OCI-LY1 (cell line): ENCODE data around the gene DMPK.

Source experiments
- H2AFZ ChIP-seq: fragments of 200-600 bp; sonication (generic), shearing (Covaris generic); 2 replicates; pipeline ENCODE4 v1.6.0; 2014; ENCODE audit warnings: antibody characterized with exemption, mild to moderate bottlenecking, low read length
- H3F3A ChIP-seq: fragments of 200-600 bp; sonication (generic), shearing (Covaris generic); 2 replicates; pipeline ENCODE4 v1.6.0; 2014; ENCODE audit warnings: mild to moderate bottlenecking, antibody characterized with exemption, low read length, moderate library complexity; ENCODE audit not compliant: insufficient read depth
- H3K27ac ChIP-seq: fragments of 200-600 bp; sonication (generic); 2 replicates; pipeline ENCODE4 v1.5.1; 2014; ENCODE audit warnings: low read length, mixed run types, mild to moderate bottlenecking, low read depth; ENCODE audit not compliant: poor library complexity, severe bottlenecking
- H3K27me3 ChIP-seq: fragments of 200-600 bp; sonication (generic); 2 replicates; pipeline ENCODE4 v1.6.0; 2014; ENCODE audit warnings: antibody characterized with exemption, mild to moderate bottlenecking, low read length, moderate library complexity; ENCODE audit not compliant: insufficient read depth
- H3K36me3 ChIP-seq: fragments of 200-600 bp; sonication (generic); 2 replicates; pipeline ENCODE4 v1.6.1; 2014; ENCODE audit warnings: mild to moderate bottlenecking, antibody characterized with exemption, low read length, moderate library complexity, mixed read lengths; ENCODE audit not compliant: insufficient read depth
- H3K4me1 ChIP-seq: fragments of 200-600 bp; sonication (generic); 2 replicates; pipeline ENCODE4 v1.5.1; 2014; ENCODE audit warnings: mild to moderate bottlenecking, low read length, moderate library complexity; ENCODE audit not compliant: insufficient read depth, severe bottlenecking
- H3K4me2 ChIP-seq: fragments of 200-600 bp; sonication (generic), shearing (Covaris generic); 2 replicates; pipeline ENCODE4 v1.6.1; 2014; ENCODE audit warnings: low read length
- H3K4me3 ChIP-seq: fragments of 200-600 bp; sonication (generic); 2 replicates; pipeline ENCODE4 v1.5.1; 2014; ENCODE audit warnings: low read length, low read depth, mild to moderate bottlenecking, mixed read lengths; ENCODE audit not compliant: poor library complexity, severe bottlenecking
- H3K79me2 ChIP-seq: fragments of 200-600 bp; shearing (Covaris generic); 2 replicates; pipeline ENCODE4 v1.6.1; 2016; ENCODE audit warnings: mixed run types, low read length, mixed read lengths; ENCODE audit not compliant: insufficient read depth
- H3K9ac ChIP-seq: fragments of 200-600 bp; sonication (generic), shearing (Covaris generic); 2 replicates; pipeline ENCODE4 v1.6.1; 2014; ENCODE audit warnings: mild to moderate bottlenecking, low read length, mixed read lengths
- H3K9me2 ChIP-seq: fragments of 200-600 bp; sonication (generic), shearing (Covaris generic); 2 replicates; pipeline ENCODE4 v1.6.1; 2014; ENCODE audit warnings: low read depth, mild to moderate bottlenecking, low read length, mixed read lengths
- H3K9me3 ChIP-seq: fragments of 200-600 bp; shearing (Covaris generic); 2 replicates; pipeline ENCODE4 v1.6.1; 2014; ENCODE audit warnings: low read length, mixed read lengths
- H4K20me1 ChIP-seq: fragments of 200-600 bp; sonication (generic), shearing (Covaris generic); 2 replicates; pipeline ENCODE4 v1.6.0; 2016; ENCODE audit warnings: mild to moderate bottlenecking, low read length; ENCODE audit not compliant: insufficient read depth
- EZH2 ChIP-seq: fragments of 200-600 bp; sonication (generic), shearing (Covaris generic); IDR thresholded peaks from 2 replicates; pipeline ENCODE4 v1.8.0; 2017; ENCODE audit warnings: borderline replicate concordance, mixed run types, mild to moderate bottlenecking, antibody characterized with exemption, low read length, moderate library complexity, mixed read lengths
- TF ChIP-seq, protein P1 (sequence below): fragments of 200-600 bp; sonication (generic), shearing (Covaris generic); IDR thresholded peaks from 2 replicates; pipeline ENCODE4 v1.5.1; 2017; ENCODE audit warnings: mild to moderate bottlenecking, antibody characterized with exemption, low read length, moderate library complexity, mixed read lengths

Gene DMPK

GRCh38 chr19:45766869-45767346, 15.4 kb downstream of the DMPK start:
- H3K9ac ChIP-seq: no peak overlapping the region
- no peaks in the 10 kb centered on the region for H3K36me3 ChIP-seq
- no peak overlapping the region for H3K4me3 ChIP-seq
- H3K27ac ChIP-seq: no peak overlapping the region
- H2AFZ ChIP-seq: no peak overlapping the region
- no peaks in the 10 kb centered on the region for H3F3A ChIP-seq
- peaks cover 16% of the 10 kb centered on the region for H3K4me1 ChIP-seq
- no peaks in the 10 kb centered on the region; the same call in 1 of the 2 replicates for H3K27me3 ChIP-seq
- TF ChIP-seq, protein P1, sequence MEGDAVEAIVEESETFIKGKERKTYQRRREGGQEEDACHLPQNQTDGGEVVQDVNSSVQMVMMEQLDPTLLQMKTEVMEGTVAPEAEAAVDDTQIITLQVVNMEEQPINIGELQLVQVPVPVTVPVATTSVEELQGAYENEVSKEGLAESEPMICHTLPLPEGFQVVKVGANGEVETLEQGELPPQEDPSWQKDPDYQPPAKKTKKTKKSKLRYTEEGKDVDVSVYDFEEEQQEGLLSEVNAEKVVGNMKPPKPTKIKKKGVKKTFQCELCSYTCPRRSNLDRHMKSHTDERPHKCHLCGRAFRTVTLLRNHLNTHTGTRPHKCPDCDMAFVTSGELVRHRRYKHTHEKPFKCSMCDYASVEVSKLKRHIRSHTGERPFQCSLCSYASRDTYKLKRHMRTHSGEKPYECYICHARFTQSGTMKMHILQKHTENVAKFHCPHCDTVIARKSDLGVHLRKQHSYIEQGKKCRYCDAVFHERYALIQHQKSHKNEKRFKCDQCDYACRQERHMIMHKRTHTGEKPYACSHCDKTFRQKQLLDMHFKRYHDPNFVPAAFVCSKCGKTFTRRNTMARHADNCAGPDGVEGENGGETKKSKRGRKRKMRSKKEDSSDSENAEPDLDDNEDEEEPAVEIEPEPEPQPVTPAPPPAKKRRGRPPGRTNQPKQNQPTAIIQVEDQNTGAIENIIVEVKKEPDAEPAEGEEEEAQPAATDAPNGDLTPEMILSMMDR: no peak
- TF ChIP-seq EZH2: no peak
- H4K20me1 ChIP-seq: no peaks in the 10 kb centered on the region
- H3K9me3 ChIP-seq: no peaks in the 10 kb centered on the region
- no peaks in the 10 kb centered on the region for H3K79me2 ChIP-seq
- no peaks in the 10 kb centered on the region for H3K9me2 ChIP-seq
- H3K4me2 ChIP-seq: no peak overlapping the region

GRCh38 chr19:45766296-45766868, 15.9 kb downstream of the DMPK start:
- Histone ChIP-seq H3K4me2 (no peak overlapping the region), H3K9ac (no peak overlapping the region), H3K79me2 (no peaks in the 10 kb centered on the region), H3K4me3 (no peak overlapping the region), H3K9me2 (no peaks in the 10 kb centered on the region), H3K27ac (no peak overlapping the region), H2AFZ (no peak overlapping the region), H4K20me1 (no peaks in the 10 kb centered on the region), H3F3A (no peaks in the 10 kb centered on the region), H3K9me3 (no peaks in the 10 kb centered on the region), H3K36me3 (no peaks in the 10 kb centered on the region), H3K27me3 (no peaks in the 10 kb centered on the region; the same call in 1 of the 2 replicates), H3K4me1 (peaks cover 13% of the 10 kb centered on the region)
- TF ChIP-seq, protein P1: no peak
- TF ChIP-seq EZH2: no peak

- no peak overlapping the region for H3K27ac ChIP-seq
- no peaks in the 10 kb centered on the region; the same call in 1 of the 2 replicates for H3K27me3 ChIP-seq
- H3K4me3 ChIP-seq: no peak overlapping the region
- TF ChIP-seq, protein P1: no peak
- TF ChIP-seq EZH2: no peak
- no peaks in the 10 kb centered on the region for H3F3A ChIP-seq
- H3K9me3 ChIP-seq: no peaks in the 10 kb centered on the region
- no peaks in the 10 kb centered on the region for H4K20me1 ChIP-seq
- peaks cover 7% of the 10 kb centered on the region for H3K4me1 ChIP-seq
- no peak overlapping the region for H3K9ac ChIP-seq
- H3K4me2 ChIP-seq: no peak overlapping the region
- H3K9me2 ChIP-seq: no peaks in the 10 kb centered on the region
- H3K79me2 ChIP-seq: no peaks in the 10 kb centered on the region
- H3K36me3 ChIP-seq: no peaks in the 10 kb centered on the region
- no peak overlapping the region for H2AFZ ChIP-seq
These were observed 16.5 kb downstream of the DMPK start for GRCh38 chr19:45765702-45766295.
